GM13976 (cell line): ENCODE measurements around the gene PPP2R3A.

Experiments
- DNase-seq: peaks from one replicate; pipeline ENCODE4 v3.0.0; 2012; ENCODE audit warnings: low spot score
- CTCF ChIP-seq: IDR thresholded peaks from 2 replicates; pipeline ENCODE4 v1.5.1; 2012; ENCODE audit warnings: borderline replicate concordance, mild to moderate bottlenecking; ENCODE audit not compliant: insufficient read depth; ENCODE audit errors: extremely low read depth, missing control alignments, control extremely low read depth
- in situ Hi-C: fragments of 300-500 bp; cut with MboI; formaldehyde crosslinking; loops from one replicate; pipeline ENCODE4 v1.12.0; 2022; ENCODE audit warnings: low sequenced_read_pairs, mixed read lengths, inconsistent platforms; ENCODE audit not compliant: unreplicated experiment

The PPP2R3A gene

GRCh38 chr3:135944831-135945230, 20.7 kb upstream of the PPP2R3A start:
- DNase-seq = no peak
- TF ChIP-seq CTCF = no peak
- in situ Hi-C loops = no loop called here

- in situ Hi-C loops = no loop called here
- no peak for TF ChIP-seq CTCF
- no peak for DNase-seq
These were observed 14.6 kb upstream of the PPP2R3A start for GRCh38 chr3:135950941-135951340.

GRCh38 chr3:135964160-135964955, 1.2 kb upstream of the PPP2R3A start:
- DNase-seq = no peak
- TF ChIP-seq CTCF = no peak
- in situ Hi-C loops = no loop called here

GRCh38 chr3:135965129-135965505, 411 bp upstream of the PPP2R3A start:
- DNase-seq = no peak
- TF ChIP-seq CTCF = no peak
- in situ Hi-C loops = no loop called here

DNA sequence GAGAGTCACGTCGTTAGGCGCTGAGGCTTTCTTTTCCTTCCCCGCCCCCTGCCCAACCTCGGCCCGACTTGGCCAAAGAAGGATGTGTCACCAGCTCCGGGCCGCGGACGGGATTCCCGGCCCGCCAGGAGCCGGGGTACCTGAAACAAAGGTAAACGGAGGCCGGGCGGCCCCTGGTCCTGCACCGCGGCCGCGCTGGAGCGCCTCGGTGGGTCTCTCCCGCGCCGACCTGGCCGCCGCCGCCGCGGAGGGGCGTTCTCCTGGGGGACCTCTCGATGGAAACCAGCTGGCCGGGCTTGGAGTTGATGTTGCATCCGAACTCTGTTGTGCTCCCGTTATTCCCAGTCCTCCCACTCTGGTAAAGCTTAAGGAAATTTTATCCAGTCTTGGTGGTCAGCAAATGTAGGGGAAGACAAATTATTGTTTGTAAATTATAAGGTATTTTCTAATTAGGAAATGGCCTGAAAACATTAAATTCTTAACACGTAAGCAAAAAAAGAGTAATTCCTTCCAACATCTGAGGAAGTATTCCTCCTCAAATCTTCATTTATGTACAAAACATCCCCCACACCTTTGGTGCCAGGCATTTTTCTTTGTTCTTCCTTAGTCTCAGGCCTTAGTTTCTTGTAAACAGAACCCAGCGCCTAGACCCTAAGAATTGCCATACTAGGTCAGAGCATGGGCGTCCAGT, 888 bp downstream of the PPP2R3A start:
- no peak for TF ChIP-seq CTCF
- DNase-seq = no peak
- in situ Hi-C loops = no loop called here

DNA sequence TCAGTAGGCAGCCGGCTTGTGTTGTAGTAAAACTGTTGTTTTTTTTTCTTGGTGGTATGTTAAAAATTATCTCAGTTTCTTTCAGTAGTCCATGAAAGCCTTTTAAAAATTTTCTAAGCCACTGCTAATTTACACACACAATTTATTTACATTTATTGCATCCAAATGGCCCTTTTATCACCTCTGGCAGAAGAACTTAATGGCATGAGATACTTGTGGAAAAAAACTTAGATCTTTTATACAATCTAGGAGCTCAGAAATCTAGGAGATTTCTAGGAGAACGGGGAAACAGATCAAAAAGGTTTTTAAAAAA, 1.4 kb downstream of the PPP2R3A start:
- no peak for TF ChIP-seq CTCF
- in situ Hi-C loops = no loop called here
- no peak for DNase-seq
